Erythroblast (primary cell): Measurements from ENCODE around the gene MAP6.

Experiments
- GATA1 ChIP-seq: IDR thresholded peaks from 2 replicates; pipeline ENCODE4 v1.6.1; 2011; ENCODE audit warnings: low read depth, mild to moderate bottlenecking, control low read depth, low read length, moderate library complexity
- POLR2A ChIP-seq: IDR thresholded peaks from 2 replicates; pipeline ENCODE4 v1.6.1; 2011; ENCODE audit warnings: mild to moderate bottlenecking, low read length

DNA sequence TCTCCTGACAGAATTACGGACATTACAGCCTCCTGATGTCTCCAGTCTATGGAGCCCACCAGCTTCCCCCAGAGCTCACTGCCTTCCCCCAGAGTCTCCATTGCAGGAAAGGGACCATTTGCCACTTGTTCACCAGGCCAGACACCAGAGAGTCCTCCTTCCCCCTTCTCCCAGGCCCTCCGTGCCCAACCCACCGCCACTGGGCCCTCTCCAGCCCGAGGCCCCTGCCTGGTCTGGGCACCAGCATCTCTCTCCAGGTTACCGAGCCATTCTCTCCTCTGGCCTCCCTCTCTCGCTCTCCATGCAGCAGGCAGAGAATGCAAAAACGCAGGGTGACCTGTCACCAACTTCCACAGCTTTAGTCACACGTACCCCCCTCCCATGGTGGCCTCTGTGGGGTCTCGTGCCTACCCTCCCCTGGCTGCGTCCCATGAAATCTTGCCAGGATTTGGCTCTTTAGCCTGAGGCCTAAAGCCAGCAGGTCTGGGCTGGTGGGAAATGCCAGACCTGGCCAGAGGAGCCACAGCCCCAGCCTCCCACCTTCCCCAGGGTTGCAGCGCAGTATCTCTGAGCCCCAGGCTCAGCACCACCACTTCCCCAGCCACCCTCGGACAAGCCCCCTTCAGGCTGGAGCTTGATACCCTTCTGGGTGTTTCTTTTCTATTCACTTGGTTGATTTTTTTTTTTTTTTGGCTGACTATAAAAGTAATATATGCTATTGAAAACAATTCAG, 113.6 kb downstream of the MAP6 start:
- no peak for TF ChIP-seq POLR2A
- no peak for TF ChIP-seq GATA1
